Sigmoid colon (tissue), 7 donors: Measurements from ENCODE around the gene CDCA3. TPM values are rescaled to one million over a fixed set of nuclear protein-coding genes. Genes with fewer than 3 reads are reported as not detected.

Source experiments
- DNase-seq: peaks from one replicate; pipeline ENCODE4 v3.0.0-alpha.2; 2019
- H3K27ac ChIP-seq, 4 donors: fragments of 200-600 bp; sonication (generic); one replicate each; pipeline ENCODE4 v1.5.1; 2016 to 2019; ENCODE audit warnings: mild to moderate bottlenecking in 1 of 4
- H3K27me3 ChIP-seq, 3 donors: fragments of 200-600 bp; sonication (generic); one replicate each; pipeline ENCODE4 v1.5.1; 2019; ENCODE audit warnings: mild to moderate bottlenecking in 1 of 3
- H3K36me3 ChIP-seq, 4 donors: fragments of 200-600 bp; sonication (generic); one replicate each; pipeline ENCODE4 v1.5.1; 2016 to 2019
- H3K4me1 ChIP-seq, 4 donors: fragments of 200-600 bp; sonication (generic); one replicate each; pipeline ENCODE4 v1.5.1; 2017 to 2019
- H3K4me3 ChIP-seq, 4 donors: fragments of 200-600 bp; sonication (generic); one replicate each; pipeline ENCODE4 v1.5.1; 2017 to 2019; ENCODE audit warnings: mild to moderate bottlenecking in 2 of 4, moderate library complexity in 1 of 4
- H3K9me3 ChIP-seq, 4 donors: fragments of 200-600 bp in 3 of 4; sonication (generic) in 3 of 4; one replicate each; pipeline versions ENCODE4 v1.5.1 to v1.6.1; 2013 to 2019
- EP300 ChIP-seq, 4 donors: sonication (generic); formaldehyde crosslinking; IDR thresholded peaks; one replicate each; pipeline ENCODE4 v1.6.1; 2017; ENCODE audit warnings: antibody characterized with exemption in 4 of 4
- POLR2A ChIP-seq, 2 donors: fragments of 450-650 bp; IDR thresholded peaks; one replicate each; pipeline ENCODE4 v1.6.1; 2016; ENCODE audit warnings: antibody characterized with exemption in 2 of 2, mild to moderate bottlenecking in 2 of 2, moderate library complexity in 2 of 2
- POLR2AphosphoS5 ChIP-seq, 4 donors: sonication (generic); formaldehyde crosslinking; IDR thresholded peaks; one replicate each; pipeline ENCODE4 v1.6.1; 2017; ENCODE audit warnings: antibody characterized with exemption in 4 of 4
- WGBS, 2 donors: extraction: QIAGEN DNeasy Blood & Tissue Kit; methylation state at CpG; one replicate each; pipeline ENCODE4 v1.1.7; 2013; 5-methylcytosine and 5-hydroxymethylcytosine counted together
- intact Hi-C: fragments of 100-400 bp; cut with DNase I; formaldehyde crosslinking; loops from one replicate; pipeline ENCODE4 v1.15.1; 2023
- polyA plus RNA-seq, 3 donors: library from polyadenylated mRNA; stranded (reverse); fragments of 200-250 nt; gene quantifications; one replicate each; pipeline ENCODE4 v1.2.3, GENCODE V29; 2013
- total RNA-seq, 4 donors: library from RNA; depleted of rRNA; stranded (reverse); fragments of >200 nt; gene quantifications; one replicate each; pipeline ENCODE4 v1.1.0, GENCODE V29; 2016
- TF ChIP-seq, protein P1 (sequence below), 4 experiments: fragments of 450-650 bp in 3 of 4; fragments of 200-600 bp in 1 of 4; IDR thresholded peaks; one replicate each; pipeline ENCODE4 v1.5.1; 2016 to 2019; ENCODE audit warnings: antibody characterized with exemption in 4 of 4, mild to moderate bottlenecking in 3 of 4, moderate library complexity in 2 of 4
- donor health status: healthy with polysubstance abuse.
- donor health status: Bipolar disorder and iron deficiency.
- donor health status: healthy.

The CDCA3 gene
- total and polyA plus RNA-seq, 7 donors = 0.33 to 31.2 (median 2.8) TPM

- Histone ChIP-seq H3K4me3 (no peak overlapping the region), H3K4me1 (peaks cover 0 to 17% (median 12%) of the 10 kb centered on the region in 4 donors), H3K36me3 (peaks cover 19 to 75% (median 55%) of the 10 kb centered on the region in 4 donors), H3K27ac (no peak overlapping the region), H3K9me3 (no peaks in the 10 kb centered on the region), H3K27me3 (no peaks in the 10 kb centered on the region)
- no peak for TF ChIP-seq POLR2AphosphoS5 (IDR thresholded peaks at IDR 0.05)
- no peak for DNase-seq
- WGBS, 2 donors = 98% methylated on average over 16 of the region's 16 CpGs
- intact Hi-C loops = loop anchor here (10.0 kb wide), 1 partner anchor 251 kb away; no protein-coding TSS in a partner anchor
Observed at GRCh38 chr12:6863586-6864321, 12.7 kb upstream of the CDCA3 start.

DNA sequence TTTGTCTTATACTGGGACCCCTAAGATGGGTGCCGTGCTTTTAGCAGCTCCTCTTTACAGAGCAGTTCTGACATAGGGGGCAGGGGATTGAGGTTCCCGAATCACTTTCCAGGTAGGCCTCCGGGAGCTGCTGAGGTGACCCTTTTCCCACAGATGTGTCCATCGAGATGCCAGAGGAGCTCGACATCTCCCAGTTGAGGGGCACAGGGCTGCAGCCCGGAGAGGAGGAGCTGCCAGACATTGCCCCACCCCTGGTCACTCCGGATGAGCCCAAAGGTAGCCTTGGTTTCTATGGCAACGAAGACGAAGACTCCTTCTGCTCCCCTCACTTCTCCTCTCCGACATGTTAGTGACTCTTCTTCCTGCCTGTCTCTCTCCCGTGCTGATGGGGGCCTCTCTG lies 11.9 kb upstream of the CDCA3 start:
- DNase-seq = no peak
- intact Hi-C loops = loop anchor here (10.0 kb wide), 1 partner anchor 252 kb away; no protein-coding TSS in a partner anchor
- no peak overlapping the region for H3K27ac ChIP-seq
- H3K4me1 ChIP-seq = peaks cover 0 to 10% (median 6%) of the 10 kb centered on the region in 4 donors
- WGBS, 2 donors = 93 to 94% methylated on average over 11 of the region's 11 CpGs
- H3K9me3 ChIP-seq = no peaks in the 10 kb centered on the region
- H3K36me3 ChIP-seq = peaks cover 26 to 82% (median 61%) of the 10 kb centered on the region in 4 donors
- no peak for TF ChIP-seq POLR2AphosphoS5 (IDR thresholded peaks at IDR 0.05)
- TF ChIP-seq POLR2A (IDR thresholded peaks at IDR 0.05) = no peak
- no peak for TF ChIP-seq EP300 (IDR thresholded peaks at IDR 0.05)
- TF ChIP-seq, protein P1, sequence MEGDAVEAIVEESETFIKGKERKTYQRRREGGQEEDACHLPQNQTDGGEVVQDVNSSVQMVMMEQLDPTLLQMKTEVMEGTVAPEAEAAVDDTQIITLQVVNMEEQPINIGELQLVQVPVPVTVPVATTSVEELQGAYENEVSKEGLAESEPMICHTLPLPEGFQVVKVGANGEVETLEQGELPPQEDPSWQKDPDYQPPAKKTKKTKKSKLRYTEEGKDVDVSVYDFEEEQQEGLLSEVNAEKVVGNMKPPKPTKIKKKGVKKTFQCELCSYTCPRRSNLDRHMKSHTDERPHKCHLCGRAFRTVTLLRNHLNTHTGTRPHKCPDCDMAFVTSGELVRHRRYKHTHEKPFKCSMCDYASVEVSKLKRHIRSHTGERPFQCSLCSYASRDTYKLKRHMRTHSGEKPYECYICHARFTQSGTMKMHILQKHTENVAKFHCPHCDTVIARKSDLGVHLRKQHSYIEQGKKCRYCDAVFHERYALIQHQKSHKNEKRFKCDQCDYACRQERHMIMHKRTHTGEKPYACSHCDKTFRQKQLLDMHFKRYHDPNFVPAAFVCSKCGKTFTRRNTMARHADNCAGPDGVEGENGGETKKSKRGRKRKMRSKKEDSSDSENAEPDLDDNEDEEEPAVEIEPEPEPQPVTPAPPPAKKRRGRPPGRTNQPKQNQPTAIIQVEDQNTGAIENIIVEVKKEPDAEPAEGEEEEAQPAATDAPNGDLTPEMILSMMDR (IDR thresholded peaks at IDR 0.05) = no peak
- no peaks in the 10 kb centered on the region for H3K27me3 ChIP-seq
- H3K4me3 ChIP-seq = no peak overlapping the region

DNA sequence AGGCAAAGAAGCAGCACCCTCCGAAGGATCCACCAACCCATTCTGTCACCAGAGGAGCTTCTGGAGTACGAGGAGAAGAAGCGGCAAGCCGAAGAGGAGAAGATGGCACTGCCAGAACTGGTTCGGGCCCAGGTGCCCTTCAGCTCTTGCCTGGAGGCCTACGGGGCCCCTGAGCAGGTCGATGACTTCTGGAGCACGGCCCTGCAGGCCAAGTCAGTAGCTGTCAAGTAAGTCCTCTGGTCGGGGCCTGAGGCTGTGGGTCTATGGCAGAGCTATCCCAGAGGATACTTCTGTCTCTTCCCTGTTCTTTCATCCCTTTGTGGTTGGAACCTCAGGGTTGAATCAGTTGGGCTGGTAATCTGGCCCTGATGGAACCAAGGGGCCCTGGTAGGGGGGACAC lies 10.3 kb upstream of the CDCA3 start:
- TF ChIP-seq POLR2A (IDR thresholded peaks at IDR 0.05) (no peak), POLR2AphosphoS5 (IDR thresholded peaks at IDR 0.05) (no peak), EP300 (IDR thresholded peaks at IDR 0.05) (no peak)
- TF ChIP-seq, protein P1 (IDR thresholded peaks at IDR 0.05) = no peak
- 96% methylated on average over 9 of the region's 9 CpGs for WGBS, 2 donors
- H3K36me3 ChIP-seq = peaks cover 41 to 99% (median 77%) of the 10 kb centered on the region in 4 donors
- H3K27ac ChIP-seq = no peak overlapping the region
- H3K4me1 ChIP-seq = peaks cover 0 to 1% (median 0%) of the 10 kb centered on the region in 4 donors
- H3K9me3 ChIP-seq = no peaks in the 10 kb centered on the region
- intact Hi-C loops = loop anchor here (10.0 kb wide), 1 partner anchor 253 kb away; no protein-coding TSS in a partner anchor
- no peak overlapping the region for H3K4me3 ChIP-seq
- no peak for DNase-seq
- no peaks in the 10 kb centered on the region for H3K27me3 ChIP-seq

GRCh38 chr12:6860942-6861341 lies 9.9 kb upstream of the CDCA3 start:
- DNase-seq = no peak
- peaks cover 46 to 100% (median 78%) of the 10 kb centered on the region in 4 donors for H3K36me3 ChIP-seq
- intact Hi-C loops = loop anchor here (10.0 kb wide), 1 partner anchor 254 kb away; no protein-coding TSS in a partner anchor
- no peaks in the 10 kb centered on the region for H3K27me3 ChIP-seq
- TF ChIP-seq EP300 (IDR thresholded peaks at IDR 0.05) (no peak), POLR2A (IDR thresholded peaks at IDR 0.05) (no peak), POLR2AphosphoS5 (IDR thresholded peaks at IDR 0.05) (no peak)
- TF ChIP-seq, protein P1 (IDR thresholded peaks at IDR 0.05) = no peak
- 97 to 98% methylated on average over 7 of the region's 7 CpGs for WGBS, 2 donors
- H3K27ac ChIP-seq = no peak overlapping the region
- H3K4me1 ChIP-seq = no peaks in the 10 kb centered on the region
- no peak overlapping the region for H3K4me3 ChIP-seq
- no peaks in the 10 kb centered on the region for H3K9me3 ChIP-seq

DNA sequence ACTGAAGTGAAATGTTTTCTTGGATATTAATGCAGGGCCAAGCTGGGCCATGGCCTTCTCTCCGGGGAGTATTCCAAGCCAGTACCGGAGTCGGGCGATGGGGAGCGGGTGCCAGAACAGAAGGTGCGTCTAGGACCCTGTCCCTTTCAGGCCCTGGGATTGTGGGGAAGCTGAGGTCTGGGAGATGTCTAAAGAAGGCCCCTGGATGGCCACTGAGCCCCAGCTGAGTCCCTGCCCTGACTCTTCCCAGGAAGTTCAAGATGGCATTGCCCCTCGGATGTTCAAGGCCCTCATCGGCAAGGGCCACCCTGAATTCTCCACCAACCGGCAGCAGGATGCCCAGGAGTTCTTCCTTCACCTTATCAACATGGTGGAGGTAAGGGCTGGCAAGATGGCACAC lies 9.0 kb upstream of the CDCA3 start:
- H3K9me3 ChIP-seq = no peaks in the 10 kb centered on the region
- H3K36me3 ChIP-seq = peaks cover 49 to 100% (median 81%) of the 10 kb centered on the region in 4 donors
- no peak overlapping the region for H3K27ac ChIP-seq
- no peak for DNase-seq
- TF ChIP-seq POLR2A (IDR thresholded peaks at IDR 0.05) (no peak), EP300 (IDR thresholded peaks at IDR 0.05) (no peak), POLR2AphosphoS5 (IDR thresholded peaks at IDR 0.05) (no peak)
- TF ChIP-seq, protein P1 (IDR thresholded peaks at IDR 0.05) = no peak
- H3K27me3 ChIP-seq = no peaks in the 10 kb centered on the region
- 97 to 98% methylated on average over 9 of the region's 9 CpGs for WGBS, 2 donors
- intact Hi-C loops = loop anchor here (10.0 kb wide), 1 partner anchor 255 kb away; no protein-coding TSS in a partner anchor
- H3K4me1 ChIP-seq = no peaks in the 10 kb centered on the region
- no peak overlapping the region for H3K4me3 ChIP-seq
